ENCODE results near the gene GLG1. TPM values are rescaled to one million over a fixed set of nuclear protein-coding genes. Genes with fewer than 3 reads are reported as not detected.

The GLG1 gene
- total RNA-seq, 1 experiment from 2014 or later, result 135 TPM

GRCh38 chr16:74465851-74466685, 140.8 kb downstream of the GLG1 start:
- Histone ChIP-seq H3K23me2 (ENCODE audit: insufficient read length, low read depth, low read length, poor library complexity, severe bottlenecking) (no peaks in the 10 kb centered on the region), H2BK12ac (ENCODE audit: insufficient read length, low read depth, low read length) (no peak overlapping the region), H3K9ac (ENCODE audit: extremely low read depth, insufficient read length, low read length) (no peak overlapping the region), H3K27me3 (ENCODE audit: insufficient read depth, low read length) (no peaks in the 10 kb centered on the region), H2AK5ac (ENCODE audit: insufficient read length, low read length) (no peak overlapping the region), H4K20me1 (ENCODE audit: control insufficient read depth, insufficient read depth, insufficient read length) (no peaks in the 10 kb centered on the region), H2BK15ac (ENCODE audit: low read depth, low read length) (no peak overlapping the region), H3K9me3 (ENCODE audit: control insufficient read depth, low read depth, low read length) (no peaks in the 10 kb centered on the region), H3T11ph (ENCODE audit: low read length) (no peak overlapping the region), H3K23ac (ENCODE audit: insufficient read length, low read depth, low read length) (no peak overlapping the region), H3K56ac (ENCODE audit: insufficient read length, low read depth, low read length) (no peak overlapping the region), H3K27ac (ENCODE audit: insufficient read length, low read depth, low read length) (no peak overlapping the region), H2BK20ac (ENCODE audit: low read depth, low read length, poor library complexity, severe bottlenecking) (no peak overlapping the region), H3K4me1 (ENCODE audit: insufficient read depth, low read length) (no peaks in the 10 kb centered on the region), H3K4me2 (ENCODE audit: insufficient read depth, insufficient read length, low read length) (no peak overlapping the region), H3K18ac (ENCODE audit: insufficient read length, low read depth, low read length) (no peak overlapping the region), H3K14ac (ENCODE audit: insufficient read depth, low read length) (no peak overlapping the region), H2AFZ (ENCODE audit: low read length) (no peak overlapping the region), H4K8ac (replicated peaks; ENCODE audit: insufficient read length, low read depth, low read length) (no peak overlapping the region), H2BK5ac (ENCODE audit: insufficient read length, low read length) (no peak overlapping the region), H4K91ac (ENCODE audit: insufficient read length, low read depth, low read length) (no peak overlapping the region), H3K4ac (ENCODE audit: low read depth, low read length) (no peak overlapping the region), H3K79me1 (ENCODE audit: insufficient read depth, low read depth, low read length, poor library complexity, severe bottlenecking) (no peaks in the 10 kb centered on the region), H2BK120ac (ENCODE audit: low read depth, low read length, poor library complexity, severe bottlenecking) (no peak overlapping the region), H4K5ac (ENCODE audit: insufficient read length, low read depth, low read length) (no peak overlapping the region), H3K79me2 (ENCODE audit: insufficient read depth, low read length) (no peaks in the 10 kb centered on the region)
- no CpG with 5 or more reads among the region's 6 CpGs for WGBS (ENCODE audit: extremely low coverage, insufficient read length, low lambda C conversion rate)
- peaks cover 50 to 94% (median 79%) of the 10 kb centered on the region in 3 experiments; a peak in 6 of 7 replicates for H3K36me3 Mint-ChIP-seq (ENCODE audit: insufficient read depth in 1 of 3, low read depth in 3 of 3)
- H3K27me3 Mint-ChIP-seq (ENCODE audit: low read depth), result no peaks in the 10 kb centered on the region
- TF ChIP-seq CTCF (conservative IDR thresholded peaks at IDR 0.05), result no peak
- no peak for DNase-seq
- peak overlapping the region in 1 of 3 experiments; percentile 0; a peak in 1 of 7 replicates for H3K27ac Mint-ChIP-seq
- no peaks in the 10 kb centered on the region for H3K9me3 Mint-ChIP-seq
- H3K4me1 Mint-ChIP-seq, result no peaks in the 10 kb centered on the region
- no peak overlapping the region for H3K4me3 Mint-ChIP-seq

All from H9 (cell line).